Astrocyte of the spinal cord (primary cell): ENCODE measurements around the gene NTHL1.

Experiments
- DNase-seq: peaks from one replicate; pipeline ENCODE4 v3.0.0; 2011; ENCODE audit warnings: low read depth, low spot score
- H3K4me3 ChIP-seq: 2 replicates; pipeline ENCODE4 v1.5.1; 2011; ENCODE audit warnings: low read depth, mild to moderate bottlenecking, low read length, moderate library complexity
- CTCF ChIP-seq: IDR thresholded peaks from 2 replicates; pipeline ENCODE4 v1.5.1; 2012; ENCODE audit warnings: low read depth, mild to moderate bottlenecking, low read length, inconsistent platforms
- in situ Hi-C: cut with HindIII; loops from 2 replicates; pipeline ENCODE4 v1.10.0; 2017; ENCODE audit warnings: low sequenced_read_pairs

Gene NTHL1

GRCh38 chr16:2039274-2040031 is 8.2 kb downstream of the NTHL1 start:
- no peak overlapping the region for H3K4me3 ChIP-seq
- no peak for TF ChIP-seq CTCF
- DNase-seq: peak; percentile 62
- in situ Hi-C loops: no loop called here

GRCh38 chr16:2038382-2039231 is 9.0 kb downstream of the NTHL1 start:
- no peak overlapping the region for H3K4me3 ChIP-seq
- in situ Hi-C loops: no loop called here
- TF ChIP-seq CTCF: no peak
- DNase-seq: no peak

GRCh38 chr16:2037647-2038381 is 9.8 kb downstream of the NTHL1 start:
- DNase-seq: no peak
- no peak for TF ChIP-seq CTCF
- in situ Hi-C loops: no loop called here
- no peak overlapping the region for H3K4me3 ChIP-seq

GRCh38 chr16:2037115-2037514 is 10.5 kb downstream of the NTHL1 start:
- TF ChIP-seq CTCF: no peak
- in situ Hi-C loops: no loop called here
- H3K4me3 ChIP-seq: no peak overlapping the region

GRCh38 chr16:2036200-2036966 is 11.3 kb downstream of the NTHL1 start:
- no peak for TF ChIP-seq CTCF
- H3K4me3 ChIP-seq: no peak overlapping the region
- DNase-seq: no peak
- in situ Hi-C loops: no loop called here

More at GRCh38 chr16:2037115-2037514, 10.5 kb downstream of the NTHL1 start:
- DNase-seq: no peak
